Measurements from ENCODE around the gene APBA2.

APBA2 gene

GRCh38 chr15:29029651-29030195 is 143.9 kb downstream of the APBA2 start:
- TF ChIP-seq, protein P1, sequence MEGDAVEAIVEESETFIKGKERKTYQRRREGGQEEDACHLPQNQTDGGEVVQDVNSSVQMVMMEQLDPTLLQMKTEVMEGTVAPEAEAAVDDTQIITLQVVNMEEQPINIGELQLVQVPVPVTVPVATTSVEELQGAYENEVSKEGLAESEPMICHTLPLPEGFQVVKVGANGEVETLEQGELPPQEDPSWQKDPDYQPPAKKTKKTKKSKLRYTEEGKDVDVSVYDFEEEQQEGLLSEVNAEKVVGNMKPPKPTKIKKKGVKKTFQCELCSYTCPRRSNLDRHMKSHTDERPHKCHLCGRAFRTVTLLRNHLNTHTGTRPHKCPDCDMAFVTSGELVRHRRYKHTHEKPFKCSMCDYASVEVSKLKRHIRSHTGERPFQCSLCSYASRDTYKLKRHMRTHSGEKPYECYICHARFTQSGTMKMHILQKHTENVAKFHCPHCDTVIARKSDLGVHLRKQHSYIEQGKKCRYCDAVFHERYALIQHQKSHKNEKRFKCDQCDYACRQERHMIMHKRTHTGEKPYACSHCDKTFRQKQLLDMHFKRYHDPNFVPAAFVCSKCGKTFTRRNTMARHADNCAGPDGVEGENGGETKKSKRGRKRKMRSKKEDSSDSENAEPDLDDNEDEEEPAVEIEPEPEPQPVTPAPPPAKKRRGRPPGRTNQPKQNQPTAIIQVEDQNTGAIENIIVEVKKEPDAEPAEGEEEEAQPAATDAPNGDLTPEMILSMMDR (IDR thresholded peaks at IDR 0.05; ENCODE audit: control insufficient read depth, extremely low read depth, insufficient read depth): no peak
- no peak overlapping the region for H3K4me3 ChIP-seq (ENCODE audit: low read depth, low read length)
- DNase-seq (ENCODE audit: low read depth): no peak

DNA sequence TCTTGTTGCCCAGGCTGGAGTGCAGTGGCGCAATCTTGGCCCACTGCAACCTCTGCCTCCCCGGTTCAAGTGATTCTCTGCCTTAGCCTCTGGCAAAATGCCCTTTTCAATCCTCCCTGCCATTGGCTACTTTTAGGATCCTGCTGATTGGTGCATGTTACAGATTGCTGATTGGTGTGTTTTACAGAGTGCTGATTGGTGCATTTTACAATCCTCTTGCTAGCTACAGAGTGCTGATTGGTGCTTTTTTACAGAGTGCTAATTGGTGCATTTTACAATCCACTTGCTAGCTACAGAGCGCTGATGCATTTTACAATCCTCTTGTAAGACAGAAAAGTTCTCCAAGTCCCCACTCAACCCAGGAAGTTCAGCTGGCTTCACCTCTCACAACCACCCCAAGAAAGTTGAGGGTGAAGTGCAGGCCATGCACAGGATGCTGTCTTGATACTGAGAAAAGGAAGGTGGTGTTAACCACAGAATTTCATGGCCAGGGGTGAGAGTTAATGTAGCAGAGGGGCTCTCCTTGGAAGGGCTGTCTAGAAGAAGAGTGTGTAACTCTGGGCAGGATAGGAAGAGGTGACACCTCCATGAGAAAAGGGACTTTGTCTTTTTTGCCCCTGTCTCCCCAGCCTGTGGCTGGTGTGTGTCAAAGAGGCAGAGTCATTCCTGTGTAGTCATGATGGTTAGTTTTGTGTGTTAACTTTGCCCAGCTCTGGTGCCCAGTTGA is 145.9 kb downstream of the APBA2 start:
- H3K4me3 ChIP-seq (ENCODE audit: low read depth, low read length): no peak overlapping the region
- no peak for DNase-seq (ENCODE audit: low read depth)
- TF ChIP-seq, protein P1 (IDR thresholded peaks at IDR 0.05; ENCODE audit: control insufficient read depth, extremely low read depth, insufficient read depth): no peak

- DNase-seq (ENCODE audit: low read depth): no peak
- H3K4me3 ChIP-seq (ENCODE audit: low read depth, low read length): no peak overlapping the region
- TF ChIP-seq, protein P1 (IDR thresholded peaks at IDR 0.05; ENCODE audit: control insufficient read depth, extremely low read depth, insufficient read depth): no peak
Measured at GRCh38 chr15:29032229-29032625, 146.5 kb downstream of the APBA2 start.

DNA sequence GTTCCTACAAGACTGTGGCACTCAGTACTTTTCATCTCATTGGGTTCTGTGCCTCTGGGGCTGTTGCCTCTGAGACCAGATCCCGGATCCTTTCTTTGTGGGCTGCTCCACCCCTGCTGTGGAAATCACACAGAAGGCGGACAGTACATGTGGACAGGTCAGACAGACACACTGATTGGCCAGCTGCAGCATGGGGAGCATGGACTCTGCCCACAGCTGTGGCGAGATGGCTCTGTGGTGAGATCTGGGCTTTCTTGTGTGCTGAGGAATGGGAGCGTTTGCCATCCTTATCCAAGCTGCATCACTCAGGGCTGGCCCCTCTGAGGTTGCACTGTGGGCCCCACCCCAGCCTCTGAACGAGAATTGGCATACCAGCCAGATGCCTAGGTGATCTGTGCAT is 147.0 kb downstream of the APBA2 start:
- TF ChIP-seq, protein P1 (IDR thresholded peaks at IDR 0.05; ENCODE audit: control insufficient read depth, extremely low read depth, insufficient read depth): no peak

DNA sequence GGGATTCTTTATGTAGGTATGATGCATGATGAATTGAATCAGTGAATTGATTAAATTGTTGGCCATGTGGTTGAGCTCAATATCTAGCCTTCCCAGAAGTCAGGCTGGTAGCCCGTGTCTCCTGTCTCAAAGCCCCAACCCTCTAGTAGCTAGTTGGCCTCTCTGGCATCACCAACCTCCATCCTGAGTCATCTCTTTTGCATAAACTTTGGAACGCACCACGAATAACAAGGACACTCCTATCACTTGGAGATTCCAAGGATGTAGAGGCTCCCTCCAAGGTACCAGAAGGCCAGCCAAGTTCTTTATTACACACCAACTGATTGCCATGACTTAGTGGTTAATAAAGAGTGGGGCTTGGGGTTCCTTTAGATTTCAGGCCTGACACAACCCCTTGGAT is 148.4 kb downstream of the APBA2 start:
- no peak for DNase-seq (ENCODE audit: low read depth)
- H3K4me3 ChIP-seq (ENCODE audit: low read depth, low read length): no peak overlapping the region
- TF ChIP-seq, protein P1 (IDR thresholded peaks at IDR 0.05; ENCODE audit: control insufficient read depth, extremely low read depth, insufficient read depth): no peak

More for the DNA sequence above, 147.0 kb downstream of the APBA2 start:
- no peak overlapping the region for H3K4me3 ChIP-seq (ENCODE audit: low read depth, low read length)
- DNase-seq (ENCODE audit: low read depth): no peak

DNA sequence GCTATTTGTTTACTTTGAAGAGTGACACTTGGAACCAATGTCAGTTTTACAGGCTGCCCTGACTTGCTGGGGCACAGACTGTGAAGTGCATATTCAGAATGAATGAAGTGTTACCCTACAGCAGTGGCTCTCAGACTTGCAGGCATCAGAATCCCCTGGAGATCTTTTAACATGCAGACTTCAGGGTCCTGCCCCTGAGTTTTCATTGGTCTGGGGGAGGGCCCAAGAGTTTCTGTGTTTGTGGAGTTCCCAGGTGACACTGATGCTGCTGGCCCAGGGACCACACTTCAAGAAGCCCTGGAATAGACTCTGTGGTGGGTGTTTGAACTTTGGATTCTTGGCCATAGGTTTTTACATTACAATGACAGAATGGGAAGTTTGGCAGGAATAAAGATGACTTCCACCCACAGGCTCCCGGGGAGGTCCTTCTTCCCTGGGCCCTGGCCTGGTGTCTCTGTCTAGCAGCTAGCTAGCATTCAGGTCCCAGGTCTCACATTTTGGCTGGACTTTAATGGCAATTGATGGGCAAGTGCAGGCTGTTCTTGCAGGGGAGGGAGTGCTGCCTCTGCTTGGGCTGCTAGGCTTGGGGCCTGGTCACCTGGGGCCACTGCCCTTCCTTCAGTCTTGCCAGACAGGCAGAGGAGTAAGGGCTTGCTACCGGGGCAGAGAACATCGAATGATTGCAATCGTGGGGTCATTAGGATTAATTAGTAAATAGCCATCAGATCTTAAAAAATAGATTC is 149.0 kb downstream of the APBA2 start:
- H3K4me3 ChIP-seq (ENCODE audit: low read depth, low read length): no peak overlapping the region
- TF ChIP-seq, protein P1 (IDR thresholded peaks at IDR 0.05; ENCODE audit: control insufficient read depth, extremely low read depth, insufficient read depth): no peak
- DNase-seq (ENCODE audit: low read depth): no peak
